Fibroblast of skin of back (primary cell): ENCODE measurements around the gene NHERF2.
"Not testable (repeated sequence)": the region's sequence is repeated elsewhere in the genome, so short reads cannot be mapped to it uniquely, and the experiment has no call there.

Experiments
- DNase-seq: peaks from one replicate; pipeline ENCODE4 v3.0.0-alpha.2; 2013

NHERF2 gene

GRCh38 chr16:2007081-2007836, 19.4 kb upstream of the NHERF2 start:
- no peak for DNase-seq

DNA sequence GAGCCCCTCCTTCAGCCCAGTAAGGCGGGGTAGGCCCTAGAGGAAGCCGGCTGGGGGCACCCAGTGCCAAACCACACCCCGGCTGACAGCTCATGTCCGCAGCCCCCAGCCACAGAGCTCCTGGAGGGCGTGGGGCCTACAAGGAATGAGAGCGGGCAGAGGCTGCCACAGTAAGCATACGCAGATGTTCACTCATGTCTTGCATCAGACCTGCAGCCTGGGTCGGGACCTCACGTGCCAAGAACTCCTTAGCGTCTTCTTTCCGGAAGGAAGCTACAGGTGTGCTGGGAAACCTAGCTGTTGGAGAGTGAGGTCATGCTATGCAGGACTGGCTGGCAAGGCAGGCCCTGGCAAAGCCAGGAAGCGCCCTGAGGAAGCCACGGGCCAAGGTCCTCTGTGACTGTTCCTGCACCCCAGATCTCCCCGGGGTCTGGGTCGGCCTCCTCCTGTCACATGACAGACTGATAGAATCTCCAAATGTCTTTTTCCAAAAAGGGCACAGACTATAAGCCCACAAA, 18.6 kb upstream of the NHERF2 start:
- peak; percentile 45 for DNase-seq

GRCh38 chr16:2008631-2009163, 18.0 kb upstream of the NHERF2 start:
- DNase-seq, result no peak

DNA sequence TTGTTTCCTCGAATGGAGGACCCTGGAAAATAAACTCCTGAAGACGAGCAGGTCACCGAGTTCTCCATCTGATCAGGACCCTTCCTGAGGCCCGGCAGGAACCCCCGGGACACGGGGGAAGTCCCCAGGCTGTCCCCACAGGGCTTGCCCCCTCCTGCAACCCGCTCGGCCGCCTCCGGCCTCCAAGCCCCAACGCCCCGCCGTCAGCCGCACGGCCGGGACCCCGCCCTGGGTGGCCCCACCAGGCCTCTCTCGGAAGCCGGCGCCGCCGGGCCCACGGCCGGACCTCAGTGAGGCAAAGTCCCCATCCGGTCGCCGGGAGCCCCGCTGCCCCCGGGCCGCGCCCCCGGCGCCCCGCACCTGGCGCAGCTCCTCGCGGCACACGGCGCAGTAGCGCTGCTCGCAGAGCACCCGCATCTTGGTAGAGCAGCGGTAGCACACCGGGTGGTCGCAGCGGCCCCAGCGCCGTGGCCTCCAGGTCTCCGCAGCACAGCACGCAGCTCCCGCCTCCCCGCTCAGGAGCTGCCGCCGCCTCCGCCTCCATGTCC, 17.5 kb upstream of the NHERF2 start:
- DNase-seq, result no peak

DNA sequence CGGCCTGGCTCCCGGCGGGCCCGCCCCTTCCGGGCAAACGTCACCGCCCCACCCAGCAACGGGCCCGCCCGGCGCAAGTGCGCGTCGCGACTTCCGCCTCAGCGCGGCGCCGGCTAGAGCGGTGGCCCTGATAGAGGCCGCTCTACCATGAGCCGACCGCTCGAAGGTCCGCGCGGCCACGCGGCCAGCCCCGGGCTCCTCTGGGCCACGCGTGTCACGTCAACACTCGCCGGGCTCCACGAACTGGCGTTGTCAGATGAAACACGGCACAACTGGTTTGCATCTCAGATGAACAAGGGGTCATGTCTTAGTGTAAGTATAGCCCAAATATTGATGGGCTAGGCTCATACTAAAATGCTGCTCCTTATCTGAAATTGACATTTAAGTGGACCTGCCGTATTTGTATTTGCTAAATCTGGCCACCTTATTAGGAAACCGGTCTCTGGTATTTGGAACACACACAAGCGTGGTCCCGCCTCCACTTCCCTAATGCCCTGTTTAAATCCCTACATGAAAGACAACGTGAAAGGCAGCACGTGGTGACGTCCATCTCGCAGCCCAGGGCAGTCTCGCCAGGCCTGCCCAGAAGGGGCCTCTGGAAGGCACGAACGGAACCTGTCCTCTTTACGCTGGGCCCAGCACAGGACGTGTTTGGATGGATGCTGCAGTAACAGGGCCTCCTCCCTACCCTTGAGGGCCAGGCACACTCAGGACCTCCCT, 16.8 kb upstream of the NHERF2 start, which contains the start of gene ZNF598:
ZNF598 (minus strand) TSS at position 31 of the 720 bp plus-strand sequence.
- peak; percentile 91 for DNase-seq

GRCh38 chr16:2011726-2012125, 15.0 kb upstream of the NHERF2 start:
- not testable (repeated sequence) for DNase-seq

DNA sequence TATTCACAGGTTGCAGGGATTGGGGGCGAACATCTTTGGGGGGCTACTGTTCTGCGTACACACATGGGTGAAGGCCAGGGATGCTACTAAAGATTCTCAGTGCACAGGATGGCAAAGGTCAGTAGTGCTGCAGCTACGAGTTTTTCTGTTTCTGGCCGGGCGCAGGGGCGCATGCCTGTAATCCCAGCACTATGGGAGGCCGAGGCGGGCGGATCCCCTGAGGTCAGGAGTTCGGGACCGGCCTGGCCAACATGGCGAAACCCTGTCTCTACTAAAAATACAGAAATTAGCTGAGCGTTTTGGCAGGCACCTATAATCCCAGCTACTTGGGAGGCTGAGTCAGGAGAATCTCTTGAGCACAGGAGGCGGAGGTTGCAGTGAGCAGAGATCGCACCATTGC, 13.2 kb upstream of the NHERF2 start:
- no peak for DNase-seq

- peak; percentile 61 for DNase-seq
Observed at GRCh38 chr16:2015117-2015946, 11.4 kb upstream of the NHERF2 start.

DNA sequence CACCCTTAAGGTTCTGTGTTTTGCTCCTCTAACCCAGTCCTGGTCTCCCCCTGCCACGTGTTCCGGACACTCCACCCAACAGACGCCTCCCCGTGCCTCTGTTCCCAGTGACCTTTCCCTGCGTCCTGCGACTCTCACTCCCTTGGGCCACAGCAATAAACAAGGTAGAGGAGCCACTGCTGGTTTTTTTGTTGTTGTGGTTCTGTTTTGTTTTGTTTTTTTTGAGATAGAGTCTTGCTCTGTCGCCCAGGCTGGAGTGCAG, 10.8 kb upstream of the NHERF2 start:
- no peak for DNase-seq

DNA sequence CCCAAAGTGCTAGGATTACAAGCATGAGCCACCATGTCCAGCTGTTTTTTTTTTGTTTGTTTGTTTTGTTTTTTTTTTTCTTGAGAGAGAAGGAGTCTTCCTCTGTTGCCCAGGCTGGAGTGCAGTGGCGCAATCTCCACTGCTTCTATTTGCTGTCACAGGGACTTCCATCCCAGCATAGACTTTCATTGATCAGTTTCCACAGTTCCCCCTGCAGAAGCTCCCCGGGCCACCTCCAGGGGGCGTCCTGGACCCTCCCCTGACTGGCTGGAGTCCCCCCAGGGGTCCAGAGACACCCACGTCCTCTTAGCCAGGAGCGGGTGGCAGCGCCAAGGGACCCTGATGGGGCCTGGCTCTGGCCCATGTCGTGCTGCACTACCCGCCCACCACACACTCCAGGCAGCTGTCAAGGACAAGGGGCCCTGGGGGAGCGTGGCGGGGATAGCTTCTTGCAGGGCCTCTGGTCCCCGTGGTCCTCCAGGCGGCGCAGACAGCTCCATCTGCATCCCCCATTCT, 10.2 kb upstream of the NHERF2 start:
- DNase-seq, result no peak

DNA sequence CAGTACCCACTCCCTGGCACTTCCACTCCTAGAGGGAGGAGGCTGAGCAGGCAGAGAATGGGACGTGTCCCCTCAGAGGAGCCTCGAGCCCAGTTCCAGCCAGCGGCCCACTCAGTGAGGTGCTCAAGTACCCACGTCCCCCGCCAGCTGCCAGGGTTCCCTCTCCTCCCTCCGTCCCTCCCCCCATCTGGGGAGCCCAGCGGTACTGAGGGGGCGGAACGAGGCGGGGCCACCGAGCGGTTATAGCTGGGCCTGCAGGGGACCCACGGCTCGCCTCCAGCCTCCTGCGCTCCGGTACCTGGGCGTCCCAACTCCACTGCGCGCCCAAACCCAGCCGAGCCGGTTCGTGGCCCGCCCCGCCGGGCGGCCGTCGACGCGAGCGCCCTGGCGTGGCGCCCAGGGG, 7.2 kb upstream of the NHERF2 start, which contains the start of gene NPW:
NPW (plus strand) TSS at position 268 of the 403 bp plus-strand sequence.
- DNase-seq, result no peak

DNA sequence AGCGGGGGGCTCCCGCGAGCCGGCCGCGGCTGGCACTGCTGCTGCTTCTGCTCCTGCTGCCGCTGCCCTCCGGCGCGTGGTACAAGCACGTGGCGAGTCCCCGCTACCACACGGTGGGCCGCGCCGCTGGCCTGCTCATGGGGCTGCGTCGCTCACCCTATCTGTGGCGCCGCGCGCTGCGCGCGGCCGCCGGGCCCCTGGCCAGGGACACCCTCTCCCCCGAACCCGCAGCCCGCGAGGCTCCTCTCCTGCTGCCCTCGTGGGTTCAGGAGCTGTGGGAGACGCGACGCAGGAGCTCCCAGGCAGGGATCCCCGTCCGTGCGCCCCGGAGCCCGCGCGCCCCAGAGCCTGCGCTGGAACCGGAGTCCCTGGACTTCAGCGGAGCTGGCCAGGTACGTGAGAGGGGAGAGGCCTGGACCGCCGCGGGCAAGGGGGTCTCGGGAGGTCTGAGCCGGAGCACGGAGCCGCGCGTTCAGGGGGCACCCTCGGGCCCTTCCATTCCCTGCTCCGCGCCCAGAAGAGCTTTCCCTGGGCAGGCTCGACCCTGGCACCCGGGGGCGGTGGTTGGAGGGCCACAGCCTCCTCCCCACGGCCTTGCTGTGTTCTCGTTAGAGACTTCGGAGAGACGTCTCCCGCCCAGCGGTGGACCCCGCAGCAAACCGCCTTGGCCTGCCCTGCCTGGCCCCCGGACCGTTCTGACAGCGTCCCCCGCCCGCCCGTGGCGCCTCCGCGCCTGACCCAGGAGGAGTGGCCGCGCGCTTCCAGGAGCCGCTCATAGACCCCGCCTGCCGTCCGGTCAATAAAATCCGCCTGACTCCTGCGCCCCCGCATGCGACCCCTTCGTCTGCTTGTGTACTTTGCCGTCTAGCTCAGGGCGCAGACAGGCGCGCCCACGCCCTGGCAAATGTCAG, 6.5 kb upstream of the NHERF2 start:
- DNase-seq, result no peak

DNA sequence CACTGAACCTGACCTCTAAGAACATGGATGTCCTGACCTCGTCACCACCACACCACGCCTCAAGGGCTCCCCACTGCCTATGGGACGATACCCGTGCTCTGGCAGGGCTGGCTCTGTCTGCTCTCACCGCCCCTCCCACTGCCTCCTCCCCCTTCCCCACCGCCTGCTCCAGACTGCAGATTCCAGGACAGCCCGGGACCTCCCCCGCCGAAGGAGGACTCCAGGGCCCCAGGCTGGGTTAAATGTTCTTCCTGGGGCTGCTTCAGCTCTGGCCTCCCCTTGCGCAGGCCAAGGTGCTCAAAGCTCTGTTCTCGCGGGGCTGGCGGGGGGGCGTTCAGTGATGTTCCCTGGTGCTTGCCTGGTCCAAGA, 4.0 kb upstream of the NHERF2 start:
- peak; percentile 75 for DNase-seq

DNA sequence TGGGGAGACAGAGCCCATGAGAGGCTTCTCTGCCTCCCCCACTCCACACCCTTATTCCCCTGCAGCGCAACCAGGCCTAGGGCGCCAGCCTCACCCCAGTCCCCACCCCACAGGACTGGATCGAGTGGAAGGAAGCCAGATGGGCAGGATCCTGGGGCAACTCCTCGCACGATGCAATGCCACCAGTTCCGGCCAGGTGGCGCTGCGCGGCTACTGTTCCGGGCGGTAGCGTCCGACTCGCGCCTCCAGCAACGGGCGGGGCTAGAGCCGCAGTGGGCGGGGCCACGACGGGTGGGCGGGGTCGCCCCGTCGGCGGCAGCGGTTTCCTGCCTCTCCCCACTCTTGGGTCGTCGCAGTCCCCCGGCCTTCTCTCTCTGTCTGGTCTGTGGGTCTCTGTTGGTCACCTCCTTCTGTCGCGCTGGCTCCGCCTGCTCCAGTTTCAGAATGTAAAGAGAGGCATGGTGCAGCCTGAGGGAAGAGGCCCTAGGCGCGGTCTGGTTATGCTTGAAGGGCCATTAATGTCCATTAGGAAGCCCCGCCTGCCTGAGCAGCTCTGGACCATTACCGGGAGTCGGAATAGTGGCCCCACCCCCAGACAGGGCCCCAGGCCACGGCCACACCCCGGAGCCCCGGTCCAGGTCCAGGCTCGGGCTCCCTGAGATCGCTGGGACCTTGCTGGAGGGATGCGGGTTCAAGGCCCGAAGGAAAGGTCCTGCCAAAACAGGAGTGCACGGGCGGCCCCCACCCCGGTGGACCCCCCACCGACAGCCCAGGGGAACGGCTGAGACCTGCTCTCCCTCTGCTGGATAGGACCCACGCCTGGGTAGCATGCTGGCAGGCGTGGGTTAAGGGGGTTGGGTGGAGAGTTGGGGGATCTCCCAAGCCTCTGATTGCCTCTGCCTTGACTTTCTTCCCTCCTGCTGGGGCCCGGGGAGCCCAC, 3.3 kb upstream of the NHERF2 start:
- DNase-seq, result peak; percentile 82

GRCh38 chr16:2024032-2024420, 2.7 kb upstream of the NHERF2 start:
- no peak for DNase-seq

GRCh38 chr16:2025251-2025650, 1.5 kb upstream of the NHERF2 start:
- DNase-seq, result no peak

DNA sequence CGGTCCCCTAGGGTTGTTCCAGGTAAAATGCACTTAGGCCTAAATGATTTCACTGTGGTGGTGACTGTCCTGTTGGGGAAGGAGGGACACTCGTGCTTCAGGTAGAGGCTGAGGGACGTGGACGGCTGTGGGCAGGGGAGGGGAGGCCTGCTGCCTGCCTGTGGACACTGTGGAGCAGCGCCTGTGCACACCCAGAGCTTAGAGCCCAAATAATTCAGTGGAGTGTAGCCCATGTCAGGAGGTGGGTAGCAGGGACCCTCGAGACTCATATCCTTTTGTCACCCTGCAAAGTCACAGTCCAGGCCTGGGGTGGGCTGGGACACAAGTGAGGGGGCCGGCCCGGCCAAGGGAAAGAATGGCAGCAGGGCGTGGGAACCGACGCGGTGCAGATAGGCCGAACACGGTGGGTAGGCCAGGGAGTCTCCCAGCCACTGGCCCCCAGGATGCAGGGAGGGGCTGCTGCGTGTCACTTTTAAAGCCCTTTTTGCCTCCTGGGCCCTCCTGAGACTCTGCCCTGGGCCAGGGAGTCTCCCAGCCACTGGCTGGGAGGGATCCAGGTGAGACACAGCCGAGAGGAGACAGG, 733 bp upstream of the NHERF2 start:
- no peak for DNase-seq

DNA sequence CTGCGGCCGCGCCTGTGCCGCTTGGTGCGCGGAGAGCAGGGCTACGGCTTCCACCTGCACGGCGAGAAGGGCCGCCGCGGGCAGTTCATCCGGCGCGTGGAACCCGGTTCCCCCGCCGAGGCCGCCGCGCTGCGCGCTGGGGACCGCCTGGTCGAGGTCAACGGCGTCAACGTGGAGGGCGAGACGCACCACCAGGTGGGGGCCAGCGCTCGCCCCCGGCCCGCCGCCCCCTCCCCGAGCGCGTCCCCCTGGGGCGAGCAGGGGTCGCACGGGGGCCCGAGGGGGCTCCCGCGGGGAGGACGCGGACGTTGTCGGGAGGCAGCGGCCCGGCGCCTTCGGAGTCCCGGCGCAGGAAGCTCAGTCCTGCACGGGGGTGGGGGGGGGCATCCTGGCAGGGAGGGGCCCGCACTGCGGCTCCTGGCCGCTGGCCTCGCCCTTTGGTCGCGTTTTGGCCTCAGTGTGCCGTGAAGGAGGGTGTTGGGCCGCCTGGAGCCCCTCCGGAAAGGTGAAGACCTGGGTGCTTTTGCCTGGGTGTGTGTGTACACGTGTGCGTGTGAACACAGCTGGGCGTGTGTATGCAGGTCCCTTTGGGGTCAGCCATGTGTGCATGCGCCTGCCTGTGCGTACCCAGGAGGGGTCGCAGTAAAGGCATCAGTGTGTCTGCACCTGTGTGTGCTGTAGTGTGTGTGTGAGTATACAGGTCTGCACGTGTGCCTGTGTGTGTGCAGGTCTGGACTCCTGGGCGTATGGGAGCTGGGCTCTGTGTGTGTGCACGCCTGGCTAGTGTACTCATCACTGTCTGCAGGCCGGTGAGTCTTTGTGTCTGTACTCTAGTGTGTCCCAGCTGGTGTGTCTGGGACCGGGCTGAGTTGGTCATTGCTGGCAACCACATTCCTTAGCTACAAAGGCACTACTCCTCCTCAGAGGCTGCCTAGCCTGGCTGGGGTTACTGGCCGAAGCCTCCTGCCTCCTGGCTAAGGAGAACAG, 615 bp downstream of the NHERF2 start:
- DNase-seq, result peak; percentile 59
